ENCODE results near the gene ATG14.

- TF ChIP-seq POLR2A (IDR thresholded peaks at IDR 0.05; ENCODE audit: low read depth, low read length), result no peak
- no peak for TF ChIP-seq POLR2AphosphoS5 (IDR thresholded peaks at IDR 0.05; ENCODE audit: low read depth, low read length)
These were observed 64.6 kb downstream of the ATG14 start for GRCh38 chr14:55347040-55347439.

All from GM12892 (cell line).